Stimulated activated naive B cell treated with anti-CD40 and anti-IgM and Interleukin-4, amounts not matched to agents 10 μg/mL and 1 μg/mL and 100 μg/mL, for 72 hours (primary cell): ENCODE results near the gene PRRG4.

Experiments
- ATAC-seq, 2 donors: fragments of 150-1000 bp; cut with Tn5 transposase; replicated peaks; 2 replicates each; pipeline ENCODE4 v1.10.0; 2021; ENCODE audit warnings: moderate library complexity in 1 of 2
- DNase-seq: peaks from one replicate; pipeline ENCODE4 v3.0.0; 2021
- H3K27ac Mint-ChIP-seq: one replicate; pipeline ENCODE4 v1.8.0; 2022; ENCODE audit warnings: mild to moderate bottlenecking, mixed read lengths
- H3K27me3 Mint-ChIP-seq, 2 donors: one replicate each; pipeline ENCODE4 v1.8.0; 2022; ENCODE audit warnings: mixed read lengths in 2 of 2
- H3K36me3 Mint-ChIP-seq, 2 donors: one replicate each; pipeline ENCODE4 v1.8.0; 2022; ENCODE audit warnings: mixed read lengths in 2 of 2, mild to moderate bottlenecking in 1 of 2
- H3K4me1 Mint-ChIP-seq, 2 donors: one replicate each; pipeline ENCODE4 v1.8.0; 2022; ENCODE audit warnings: mixed read lengths in 2 of 2, mild to moderate bottlenecking in 1 of 2
- H3K4me3 Mint-ChIP-seq, 2 donors: one replicate each; pipeline ENCODE4 v1.8.0; 2022; ENCODE audit warnings: mild to moderate bottlenecking in 2 of 2, mixed read lengths in 2 of 2, moderate library complexity in 1 of 2
- H3K9me3 Mint-ChIP-seq, 2 donors: one replicate each; pipeline ENCODE4 v1.8.0; 2022; ENCODE audit warnings: mixed read lengths in 2 of 2, mild to moderate bottlenecking in 1 of 2

The PRRG4 gene

GRCh38 chr11:32895471-32895870 lies 65.7 kb downstream of the PRRG4 start:
- Mint-ChIP-seq H3K36me3 (peaks cover 6 to 20% of the 10 kb centered on the region in 2 donors), H3K27ac (no peak overlapping the region), H3K27me3 (no peaks in the 10 kb centered on the region), H3K4me1 (peaks cover 25 to 49% of the 10 kb centered on the region in 2 donors), H3K9me3 (no peaks in the 10 kb centered on the region), H3K4me3 (no peak overlapping the region)
- DNase-seq: no peak
- ATAC-seq: no peak

- Mint-ChIP-seq H3K36me3 (peaks cover 9 to 24% of the 10 kb centered on the region in 2 donors), H3K9me3 (no peaks in the 10 kb centered on the region), H3K4me1 (peaks cover 28 to 52% of the 10 kb centered on the region in 2 donors), H3K27ac (no peak overlapping the region), H3K27me3 (no peaks in the 10 kb centered on the region), H3K4me3 (no peak overlapping the region)
- ATAC-seq: no peak
- DNase-seq: no peak
Measured at GRCh38 chr11:32897103-32897502, 67.4 kb downstream of the PRRG4 start.

GRCh38 chr11:32899438-32899837 lies 69.7 kb downstream of the PRRG4 start:
- H3K4me1 Mint-ChIP-seq: peaks cover 29 to 53% of the 10 kb centered on the region in 2 donors
- ATAC-seq (no peak), DNase-seq (no peak)
- H3K27me3 Mint-ChIP-seq: no peaks in the 10 kb centered on the region
- H3K9me3 Mint-ChIP-seq: no peaks in the 10 kb centered on the region
- no peak overlapping the region for H3K27ac Mint-ChIP-seq
- peaks cover 5 to 25% of the 10 kb centered on the region in 2 donors for H3K36me3 Mint-ChIP-seq
- no peak overlapping the region for H3K4me3 Mint-ChIP-seq

GRCh38 chr11:32902089-32902665 lies 72.5 kb downstream of the PRRG4 start:
- no peaks in the 10 kb centered on the region for H3K27me3 Mint-ChIP-seq
- H3K36me3 Mint-ChIP-seq: peaks cover 5 to 25% of the 10 kb centered on the region in 2 donors
- H3K27ac Mint-ChIP-seq: no peak overlapping the region
- DNase-seq (no peak), ATAC-seq (no peak)
- H3K9me3 Mint-ChIP-seq: no peaks in the 10 kb centered on the region
- H3K4me3 Mint-ChIP-seq: no peak overlapping the region
- peaks cover 26 to 45% of the 10 kb centered on the region in 2 donors for H3K4me1 Mint-ChIP-seq

- Mint-ChIP-seq H3K4me1 (peaks cover 16 to 42% of the 10 kb centered on the region in 2 donors), H3K9me3 (peaks cover 0 to 2% of the 10 kb centered on the region in 2 donors), H3K4me3 (no peak overlapping the region), H3K27me3 (no peaks in the 10 kb centered on the region), H3K36me3 (peaks cover 7 to 21% of the 10 kb centered on the region in 2 donors), H3K27ac (no peak overlapping the region)
- no peak for DNase-seq
- ATAC-seq: no peak
Measured at GRCh38 chr11:32905028-32905667, 75.4 kb downstream of the PRRG4 start.
